ENCODE measurements around the gene RELN. TPM values are rescaled to one million over a fixed set of nuclear protein-coding genes. Genes with fewer than 3 reads are reported as not detected.

The RELN gene
- total RNA-seq, 1 experiment from 2014 or later = 0.02 TPM

- Histone ChIP-seq H3K79me2 (ENCODE audit: insufficient read depth, low read length) (no peaks in the 10 kb centered on the region), H2AFZ (ENCODE audit: low read length) (no peak overlapping the region)
These were observed 282.7 kb downstream of the RELN start for GRCh38 chr7:103706805-103707204.

More at GRCh38 chr7:103706805-103707204, 282.7 kb downstream of the RELN start:
- H3K27ac Mint-ChIP-seq = no peak overlapping the region; a peak in 1 of 7 replicates
- H3K14ac ChIP-seq (ENCODE audit: insufficient read depth, low read length) = no peak overlapping the region
- H4K8ac ChIP-seq (replicated peaks; ENCODE audit: insufficient read length, low read depth, low read length) = no peak overlapping the region
- H3K56ac ChIP-seq (ENCODE audit: insufficient read length, low read depth, low read length) = no peak overlapping the region
- H3K23ac ChIP-seq (ENCODE audit: insufficient read length, low read depth, low read length) = no peak overlapping the region
- H3K27me3 Mint-ChIP-seq (ENCODE audit: low read depth) = peaks cover 1% of the 10 kb centered on the region; the same call in 1 of the 2 replicates
- H3K23me2 ChIP-seq (ENCODE audit: insufficient read length, low read depth, low read length, poor library complexity, severe bottlenecking) = no peaks in the 10 kb centered on the region
- no peaks in the 10 kb centered on the region for H3K79me1 ChIP-seq (ENCODE audit: insufficient read depth, low read depth, low read length, poor library complexity, severe bottlenecking)
- H3K4me1 Mint-ChIP-seq = no peaks in the 10 kb centered on the region
- no CpG with 5 or more reads among the region's 1 CpG for WGBS (ENCODE audit: extremely low coverage, insufficient read length, low lambda C conversion rate)
- no peak overlapping the region for H2AK5ac ChIP-seq (ENCODE audit: insufficient read length, low read length)
- no peaks in the 10 kb centered on the region for H3K4me1 ChIP-seq (ENCODE audit: insufficient read depth, low read length)
- no peaks in the 10 kb centered on the region for H3K27me3 ChIP-seq (ENCODE audit: insufficient read depth, low read length)
- H3K4ac ChIP-seq (ENCODE audit: low read depth, low read length) = no peak overlapping the region
- H3K18ac ChIP-seq (ENCODE audit: insufficient read length, low read depth, low read length) = no peak overlapping the region
- H3K4me2 ChIP-seq (ENCODE audit: insufficient read depth, insufficient read length, low read length) = no peak overlapping the region
- H4K5ac ChIP-seq (ENCODE audit: insufficient read length, low read depth, low read length) = no peak overlapping the region
- no peak for DNase-seq
- no peaks in the 10 kb centered on the region for H3K36me3 Mint-ChIP-seq (ENCODE audit: insufficient read depth in 1 of 3, low read depth in 3 of 3)
- H3K9ac ChIP-seq (ENCODE audit: extremely low read depth, insufficient read length, low read length) = no peak overlapping the region
- no peak overlapping the region for H2BK5ac ChIP-seq (ENCODE audit: insufficient read length, low read length)
- no peak overlapping the region for H2BK120ac ChIP-seq (ENCODE audit: low read depth, low read length, poor library complexity, severe bottlenecking)
- no peak for TF ChIP-seq CTCF (conservative IDR thresholded peaks at IDR 0.05)
- H3K4me3 Mint-ChIP-seq = no peak overlapping the region
- no peak overlapping the region for H3T11ph ChIP-seq (ENCODE audit: low read length)
- no peak overlapping the region for H2BK12ac ChIP-seq (ENCODE audit: insufficient read length, low read depth, low read length)
- no peak overlapping the region for H2BK15ac ChIP-seq (ENCODE audit: low read depth, low read length)
- no peak overlapping the region for H3K27ac ChIP-seq (ENCODE audit: insufficient read length, low read depth, low read length)
- H4K91ac ChIP-seq (ENCODE audit: insufficient read length, low read depth, low read length) = no peak overlapping the region
- H4K20me1 ChIP-seq (ENCODE audit: control insufficient read depth, insufficient read depth, insufficient read length) = no peaks in the 10 kb centered on the region
- no peaks in the 10 kb centered on the region for H3K9me3 Mint-ChIP-seq
- no peak overlapping the region for H2BK20ac ChIP-seq (ENCODE audit: low read depth, low read length, poor library complexity, severe bottlenecking)
- H3K9me3 ChIP-seq (ENCODE audit: control insufficient read depth, low read depth, low read length) = no peaks in the 10 kb centered on the region

Measured in H9 (cell line).